Measurements from ENCODE around the gene PTPRD.

Gene PTPRD

DNA sequence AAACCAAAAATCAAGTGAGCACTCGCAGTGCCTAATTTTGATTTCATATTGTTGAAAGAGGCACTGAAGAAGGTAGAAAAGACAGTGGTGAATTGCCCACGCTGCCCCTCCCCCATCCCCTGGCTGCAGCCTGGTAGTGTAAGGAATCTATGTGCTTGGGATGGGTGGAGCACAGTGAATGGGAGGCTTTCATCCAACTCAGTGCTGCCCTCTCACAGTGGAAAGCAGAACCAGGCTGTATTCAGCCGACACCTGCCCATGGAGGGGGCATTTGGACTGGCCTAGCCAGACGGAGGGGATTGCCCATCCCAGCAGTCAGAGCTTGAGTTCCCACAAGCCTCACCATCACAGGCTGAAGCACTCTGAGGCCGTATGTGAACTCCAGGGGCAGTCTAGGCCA lies 2012.9 kb downstream of the PTPRD start:
- DNase-seq = no peak

DNA sequence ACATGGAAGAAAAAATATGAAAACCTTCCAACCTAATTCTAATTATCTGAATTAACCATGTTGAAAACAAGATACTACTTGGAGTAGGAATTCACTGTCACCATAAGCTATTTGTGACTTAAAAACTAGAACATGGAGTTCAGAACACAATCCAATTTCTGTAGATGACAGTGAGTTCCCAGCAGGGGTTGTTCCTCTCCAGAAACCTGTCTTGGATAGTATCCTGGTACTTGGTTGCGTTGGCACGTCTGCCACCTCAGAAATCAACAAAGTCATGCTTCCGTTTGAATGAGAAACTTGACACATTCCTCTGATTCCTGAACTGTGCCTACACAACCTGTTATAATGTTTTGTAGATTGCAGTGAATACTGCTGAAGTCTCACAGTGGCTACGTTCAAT lies 2023.3 kb downstream of the PTPRD start:
- DNase-seq = no peak

DNA sequence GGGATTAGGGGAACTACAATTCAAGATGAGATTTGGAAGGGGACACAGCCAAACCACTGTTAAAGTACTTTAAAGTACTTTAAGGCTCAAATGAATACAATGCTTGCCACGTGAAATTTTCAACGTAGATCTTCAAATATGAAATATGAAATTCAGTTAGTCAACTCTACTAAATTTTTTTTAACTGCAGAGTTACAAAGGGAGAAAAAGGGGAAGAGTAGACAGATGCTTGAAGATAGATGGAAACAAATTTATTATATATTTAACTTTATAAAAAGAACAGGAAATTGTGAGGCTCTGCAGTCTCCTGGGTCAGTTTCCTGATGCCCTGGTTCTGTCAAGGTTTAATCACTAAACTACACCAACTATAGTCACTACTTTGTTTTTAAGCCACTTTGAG lies 2027.8 kb downstream of the PTPRD start:
- DNase-seq = no peak

DNA sequence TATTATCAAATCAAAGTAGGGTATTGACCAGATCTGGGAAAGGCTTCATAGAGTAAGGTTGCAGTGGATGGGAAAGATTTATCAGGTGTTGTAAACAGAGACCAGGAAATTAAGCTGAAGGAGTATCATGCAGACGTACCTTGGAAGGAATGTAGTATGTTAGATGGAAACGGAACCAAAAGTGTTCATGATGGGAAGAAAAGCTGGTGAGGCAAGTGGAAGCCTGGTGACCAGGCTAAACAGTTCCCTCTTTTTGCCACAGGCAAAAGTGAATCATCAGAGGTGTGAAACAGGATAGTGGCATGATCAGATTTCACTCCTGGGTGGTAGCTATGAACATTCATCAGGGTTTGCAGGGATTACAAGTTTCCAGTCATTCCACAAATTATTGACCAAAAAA lies 2033.1 kb downstream of the PTPRD start:
- no peak for DNase-seq

DNA sequence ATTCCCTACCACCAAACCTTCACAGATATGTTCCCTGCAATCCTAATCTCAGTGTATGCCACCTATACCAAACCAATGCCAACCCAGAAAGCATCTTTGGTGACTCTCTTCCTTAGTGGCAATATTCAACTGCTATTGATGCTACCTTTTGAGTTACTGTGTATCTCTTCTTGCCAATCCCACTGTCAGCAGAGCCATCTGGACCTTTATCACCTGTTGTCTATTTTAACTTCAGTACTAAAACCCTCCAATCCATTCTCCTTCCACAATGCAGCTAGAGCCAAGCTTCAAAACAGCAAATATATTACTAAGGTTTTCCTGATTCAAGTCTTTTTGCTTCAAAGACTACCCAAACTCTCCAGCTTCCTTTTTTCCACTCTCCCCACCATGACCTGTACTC lies 2036.1 kb downstream of the PTPRD start:
- DNase-seq = no peak

DNA sequence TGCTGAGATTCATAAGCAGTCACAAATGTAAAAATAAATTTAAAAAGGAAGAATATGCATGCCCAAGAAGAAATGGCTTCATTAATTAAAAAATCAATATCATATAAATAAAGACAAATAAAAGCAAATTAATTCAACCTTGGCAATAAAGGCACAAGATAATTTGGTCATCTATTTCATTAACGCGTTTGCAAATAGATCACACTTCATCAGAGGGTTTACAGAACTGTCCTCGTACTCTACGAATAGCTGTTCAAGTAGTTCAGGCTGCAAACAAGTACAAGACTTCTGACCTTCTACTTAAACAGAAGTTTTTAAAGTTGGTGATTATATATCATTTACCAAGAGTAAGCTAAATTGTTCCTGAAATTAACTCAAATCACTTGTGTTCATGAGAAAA lies 2038.0 kb downstream of the PTPRD start:
- no peak for DNase-seq

DNA sequence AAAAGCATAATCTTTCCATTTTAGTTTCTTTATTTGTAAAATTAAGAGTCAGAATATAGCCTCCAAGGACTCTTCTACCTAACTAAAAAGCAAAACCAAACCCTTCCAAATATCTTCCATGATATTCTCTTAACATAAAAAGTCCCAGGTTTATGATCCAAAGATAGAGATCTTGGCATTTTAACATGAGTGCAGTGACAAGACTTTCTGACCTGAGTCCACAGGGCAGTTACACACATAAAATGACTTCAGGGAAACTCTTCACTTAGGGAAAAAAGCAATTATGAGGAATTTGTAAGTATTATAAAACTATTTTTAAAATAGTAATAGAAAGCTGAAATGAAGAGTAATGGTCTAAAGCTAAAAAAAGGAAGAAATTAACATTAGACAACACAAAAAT lies 2040.6 kb downstream of the PTPRD start:
- no peak for DNase-seq

DNA sequence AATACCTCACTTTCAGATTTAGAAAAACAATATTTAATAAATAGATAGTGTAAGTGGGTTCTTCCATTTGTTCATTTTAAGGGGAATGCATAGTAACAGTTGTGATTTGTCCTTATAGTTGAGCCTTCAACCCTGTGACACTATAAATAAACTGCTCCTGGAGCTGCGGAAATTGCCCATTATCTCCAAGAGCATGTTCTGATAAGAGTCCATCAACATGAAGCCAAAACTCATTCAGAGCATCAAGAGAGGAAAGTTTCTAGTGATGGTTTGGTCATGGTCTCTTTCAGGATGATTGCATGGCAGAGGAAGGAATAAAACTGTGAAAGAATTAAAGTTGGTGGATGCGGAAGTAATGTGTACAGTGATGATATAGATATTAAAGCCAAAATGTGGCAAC lies 2041.2 kb downstream of the PTPRD start:
- no peak for DNase-seq

DNA sequence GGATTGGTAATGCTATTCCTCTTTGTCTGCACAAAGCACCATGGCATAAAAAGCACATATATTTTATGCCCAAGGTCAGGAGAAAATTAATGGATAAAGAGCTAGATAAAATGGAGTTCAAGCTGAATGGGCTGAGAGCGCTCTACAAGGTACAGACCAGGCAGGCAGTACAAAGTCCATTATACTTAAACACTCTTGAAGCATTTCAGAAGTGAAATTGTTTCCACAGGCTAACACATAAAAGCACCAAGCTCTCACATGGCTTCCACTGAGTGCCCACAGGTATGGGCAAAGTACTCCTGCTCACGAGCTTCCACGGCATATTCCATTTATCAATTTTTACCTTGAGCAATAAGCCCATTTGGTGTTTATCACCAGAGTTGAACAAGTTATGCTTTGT lies 2042.0 kb downstream of the PTPRD start:
- no peak for DNase-seq

DNA sequence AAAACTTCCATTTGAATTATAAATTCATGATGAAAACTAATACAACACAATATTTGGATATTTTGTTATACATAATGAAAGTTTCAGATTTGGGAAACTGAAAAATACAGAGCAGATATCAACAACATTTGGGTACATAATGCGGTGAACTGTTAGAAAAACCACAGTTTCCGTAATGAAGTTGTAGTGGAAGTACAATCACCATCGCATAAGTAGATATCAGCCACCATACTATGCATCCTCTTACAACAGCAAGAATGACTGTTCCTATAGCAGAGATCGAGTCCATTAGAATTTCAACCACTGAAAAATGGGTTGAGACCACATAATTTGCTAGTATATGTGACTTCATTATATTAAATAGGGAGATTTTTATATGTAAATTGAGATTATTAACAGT lies 2043.0 kb downstream of the PTPRD start:
- DNase-seq = no peak

DNA sequence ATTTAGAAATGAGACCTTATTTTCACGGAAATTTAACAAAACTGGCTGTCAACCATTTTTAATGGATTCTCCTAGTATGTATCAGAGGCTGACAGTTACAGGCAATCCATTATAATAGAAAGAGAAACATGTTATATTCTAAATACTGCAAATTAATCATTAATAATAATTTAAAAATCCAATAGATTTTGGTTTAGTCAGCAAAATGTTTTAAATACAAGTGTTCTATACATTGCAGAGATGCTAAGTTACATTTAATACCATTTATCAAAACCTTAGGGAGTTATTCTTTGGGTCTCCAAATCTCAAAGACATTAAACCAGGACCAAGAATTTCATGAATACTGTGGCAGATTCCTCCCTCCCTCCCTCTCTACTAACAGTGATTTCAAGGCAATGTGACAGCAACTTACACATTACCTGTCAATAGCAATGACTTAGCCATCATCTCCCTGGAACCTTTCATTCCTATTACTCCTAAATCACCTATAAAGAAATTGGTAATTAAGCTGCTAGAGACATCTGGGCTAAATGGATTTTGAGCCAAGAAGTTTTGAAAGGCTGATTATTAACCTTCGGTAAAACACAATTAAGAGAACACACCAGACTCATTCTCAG lies 2044.7 kb downstream of the PTPRD start:
- DNase-seq = no peak

DNA sequence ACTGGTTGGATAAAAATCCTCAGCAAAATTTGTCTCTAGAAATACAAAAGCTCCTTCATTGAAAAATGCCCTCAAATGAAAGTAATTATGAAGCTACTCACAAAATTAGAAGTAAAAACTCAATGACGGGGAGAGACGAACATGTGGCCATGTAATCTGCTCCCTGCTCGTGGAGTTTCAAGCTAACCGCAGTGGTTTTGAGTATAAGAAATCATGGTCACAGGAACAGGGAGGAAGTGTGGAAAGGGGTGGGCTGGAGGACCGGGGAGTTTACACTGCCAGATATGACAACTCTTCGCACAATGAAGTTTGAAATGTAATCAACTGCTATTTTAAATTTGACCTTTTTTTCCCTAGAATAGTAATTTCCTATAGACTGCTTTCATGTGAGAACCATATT lies 2047.8 kb downstream of the PTPRD start:
- DNase-seq = no peak

DNA sequence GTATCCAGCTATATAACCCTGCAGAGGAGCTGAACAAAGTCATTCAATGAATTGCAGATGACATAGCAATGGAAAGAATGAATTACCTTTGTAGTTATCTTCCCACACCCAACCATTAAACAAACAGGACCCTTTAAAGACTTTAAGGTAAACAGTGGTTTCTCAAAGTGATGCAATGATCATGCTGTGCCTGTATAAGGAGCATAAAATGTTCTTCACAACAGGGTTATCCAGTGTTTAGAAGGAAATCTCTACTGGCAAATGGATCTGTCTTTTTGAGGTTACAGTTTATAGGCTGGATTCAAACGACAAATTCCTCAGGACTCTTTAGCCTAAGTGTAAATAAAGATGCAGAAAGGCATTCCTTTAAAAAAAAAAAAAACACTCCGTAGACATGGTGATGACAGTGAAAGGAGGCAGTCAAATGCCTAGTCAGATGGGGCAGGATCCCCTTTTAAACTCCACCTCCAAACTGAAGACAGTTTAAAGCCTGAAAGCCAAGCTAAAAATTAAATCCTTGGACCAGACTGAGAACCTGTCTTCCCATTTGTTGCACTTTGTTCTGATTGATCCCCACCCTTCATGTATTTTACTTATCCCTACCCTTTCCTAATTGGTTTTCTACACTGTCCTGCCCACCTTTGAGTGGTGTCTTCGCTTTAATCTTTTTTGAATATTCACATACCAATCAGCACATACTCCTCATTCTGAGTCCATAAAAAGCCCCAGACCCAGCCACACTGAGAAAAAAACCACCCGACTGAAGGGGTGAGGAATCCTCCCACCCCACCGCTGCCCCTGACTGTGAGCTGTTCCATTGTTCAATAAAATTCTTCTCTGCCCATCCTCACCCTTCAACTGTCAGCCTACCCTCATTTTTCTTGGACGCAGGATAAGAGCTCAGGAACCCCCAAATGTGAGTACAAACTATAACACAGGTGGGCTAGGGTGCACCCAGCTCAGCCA lies 2052.0 kb downstream of the PTPRD start:
- no peak for DNase-seq

DNA sequence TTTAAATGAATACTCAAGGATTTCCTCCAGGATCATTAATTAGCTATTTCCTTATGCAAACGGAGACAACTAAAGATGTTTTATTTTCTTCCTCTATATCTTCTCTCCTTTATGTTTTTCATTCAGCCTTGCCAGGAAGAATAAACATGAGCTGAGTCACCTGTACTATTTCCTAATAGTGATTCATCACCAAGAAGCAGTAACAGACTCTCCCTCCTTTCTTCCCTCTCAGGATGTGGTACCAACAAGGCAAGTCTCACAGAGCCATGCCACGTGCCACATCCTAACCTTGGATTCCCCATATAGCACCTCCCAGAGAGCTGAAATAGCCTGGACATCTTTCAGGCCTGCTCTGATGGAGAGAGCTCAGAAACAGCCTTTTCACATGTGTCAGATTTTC lies 2054.6 kb downstream of the PTPRD start:
- DNase-seq = no peak

DNA sequence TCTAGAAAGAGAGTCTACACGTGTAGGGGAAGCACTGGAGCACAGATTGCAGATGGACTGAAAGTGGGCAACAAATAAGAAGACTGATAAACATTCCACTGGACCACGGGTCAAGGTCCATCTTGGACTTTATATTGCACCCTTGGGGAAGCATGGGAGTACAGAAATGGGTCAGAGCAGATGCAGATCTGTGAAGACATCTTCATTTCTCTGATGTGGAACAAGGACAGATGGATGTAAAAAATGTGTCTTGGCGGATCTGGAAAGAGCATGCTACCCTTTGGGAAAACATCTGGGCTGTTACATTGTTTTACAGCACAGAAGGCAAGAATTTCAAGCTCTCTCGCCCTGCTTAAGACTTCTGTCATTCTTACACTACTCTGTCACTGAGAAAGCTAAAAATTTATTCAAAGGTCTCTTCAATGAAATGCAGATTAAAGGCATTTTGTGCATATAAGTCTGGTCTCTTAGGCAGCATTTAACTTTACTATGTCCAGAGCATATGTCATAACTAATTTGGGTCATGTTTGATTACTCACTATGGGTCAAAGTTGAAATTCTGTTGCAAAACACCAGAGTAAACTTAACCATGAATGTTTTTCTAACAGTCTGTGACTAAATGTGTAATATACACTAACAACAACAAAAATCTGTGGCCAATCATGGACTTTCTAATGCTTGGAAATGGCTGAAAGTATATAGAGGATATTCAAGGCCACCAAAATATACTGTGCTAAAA lies 2056.9 kb downstream of the PTPRD start:
- DNase-seq = no peak

DNA sequence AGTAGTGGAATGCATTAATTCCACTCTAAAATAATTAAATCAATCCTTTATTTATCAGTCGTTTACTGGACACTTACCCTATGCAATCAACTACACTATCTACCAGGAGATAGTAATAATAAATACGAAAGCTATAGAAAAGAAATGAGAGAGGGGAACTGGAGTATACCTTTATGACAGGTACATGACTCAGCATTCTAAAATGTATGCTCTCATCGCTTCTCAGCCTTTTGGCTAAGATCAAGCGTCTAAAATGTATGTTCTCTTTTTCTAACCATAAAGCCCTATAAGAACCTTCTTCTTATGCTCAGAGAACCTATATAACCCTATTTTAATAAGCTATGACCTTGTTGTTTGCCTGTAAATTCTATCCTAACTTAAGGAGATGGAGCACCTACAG lies 2059.4 kb downstream of the PTPRD start:
- DNase-seq = no peak

DNA sequence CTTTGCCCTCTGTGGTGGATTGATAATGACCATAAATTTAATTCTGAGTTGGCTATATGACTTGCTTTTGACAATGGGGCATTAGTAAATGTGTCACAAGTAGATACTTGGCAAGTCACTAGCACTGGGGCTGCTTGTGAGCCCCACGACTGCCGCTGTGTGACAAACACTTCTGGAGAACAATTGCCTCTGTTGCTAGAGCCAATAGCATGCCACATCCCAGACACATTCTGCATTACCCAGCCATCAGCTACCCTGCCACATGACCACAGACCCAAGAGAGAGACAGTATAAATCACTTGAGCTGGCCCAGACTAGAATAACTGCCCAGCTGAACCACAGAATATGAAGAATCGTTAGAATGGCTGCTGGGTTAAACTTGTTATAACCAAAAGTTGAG lies 2060.1 kb downstream of the PTPRD start:
- DNase-seq = no peak

DNA sequence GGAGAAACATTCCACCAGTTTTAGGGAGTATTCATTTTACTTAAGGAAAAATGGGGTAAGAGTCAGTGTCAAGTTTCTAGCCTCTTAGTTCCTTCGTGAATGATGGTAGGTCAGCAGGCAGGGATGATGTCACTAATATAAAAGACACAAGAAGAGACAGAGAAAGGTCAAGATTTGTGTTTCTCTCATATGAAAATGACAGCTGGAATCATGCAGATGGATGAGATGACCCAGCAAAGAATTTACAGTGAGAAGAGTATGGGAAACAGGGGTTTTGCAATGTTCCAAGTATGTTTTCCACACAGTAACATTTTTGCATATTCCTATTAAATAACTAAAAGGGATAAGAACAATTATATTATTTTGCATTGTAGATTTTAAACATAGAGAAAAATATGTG lies 2063.6 kb downstream of the PTPRD start:
- no peak for DNase-seq

DNA sequence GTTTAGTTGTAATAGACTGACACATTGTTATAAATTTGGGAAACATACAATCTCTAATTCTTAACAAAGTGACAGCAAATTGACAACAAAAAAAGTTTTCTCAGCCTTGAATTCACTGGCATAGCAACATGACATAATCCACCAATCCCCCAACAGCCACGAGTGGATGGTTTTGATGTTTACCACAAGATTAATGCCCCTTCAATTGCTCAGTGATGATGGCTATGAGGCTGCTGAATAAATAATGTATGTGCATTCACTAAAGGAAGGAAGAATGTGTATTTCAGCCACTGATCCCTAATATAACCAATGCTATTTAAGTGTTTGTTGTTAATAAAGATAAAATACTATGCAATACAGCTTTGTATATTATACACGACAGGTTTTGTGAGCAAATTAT lies 2069.6 kb downstream of the PTPRD start:
- DNase-seq = no peak

DNA sequence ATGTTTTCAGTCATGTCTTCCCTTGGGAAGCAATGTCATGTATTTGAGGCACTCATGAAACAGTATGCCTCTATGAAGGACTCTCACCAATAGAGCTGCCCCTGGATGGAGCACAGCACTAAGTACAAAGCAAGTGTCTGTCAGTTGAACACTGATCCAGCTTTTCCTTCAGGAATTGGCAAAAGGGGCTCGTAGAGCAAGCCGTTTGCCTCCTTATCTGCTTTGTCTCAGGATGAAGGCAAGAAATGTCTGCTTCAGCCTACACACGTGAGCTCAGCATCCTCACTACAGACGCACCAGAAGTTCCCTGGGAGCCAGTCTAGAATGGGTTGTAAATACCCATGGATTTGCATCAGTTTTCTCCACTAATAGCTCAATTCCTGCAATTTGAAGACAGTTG lies 2070.3 kb downstream of the PTPRD start:
- DNase-seq = no peak

DNA sequence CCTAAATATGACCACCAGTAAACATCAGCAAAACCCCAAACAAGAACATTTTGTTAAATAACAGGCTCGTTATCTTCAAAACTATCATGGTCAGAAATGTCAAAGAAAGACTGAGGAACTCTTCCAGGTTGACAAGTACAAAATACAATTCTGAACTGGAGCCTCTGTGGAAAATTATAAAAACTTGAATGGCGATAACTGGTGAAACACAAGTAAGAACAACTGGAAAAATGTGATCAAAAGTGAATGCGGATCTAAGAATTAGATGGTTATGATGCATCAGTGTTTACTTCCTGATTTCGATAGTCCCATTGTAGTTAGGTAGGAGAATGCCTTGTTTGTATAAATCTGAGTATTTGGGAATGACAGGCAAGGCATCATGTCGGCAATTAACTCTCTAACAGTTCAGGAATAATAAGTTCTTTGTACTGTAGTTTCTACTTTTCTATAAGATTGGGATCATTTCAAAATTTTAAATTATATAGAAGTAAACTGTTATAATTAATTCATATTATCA lies 2073.1 kb downstream of the PTPRD start:
- DNase-seq = no peak

DNA sequence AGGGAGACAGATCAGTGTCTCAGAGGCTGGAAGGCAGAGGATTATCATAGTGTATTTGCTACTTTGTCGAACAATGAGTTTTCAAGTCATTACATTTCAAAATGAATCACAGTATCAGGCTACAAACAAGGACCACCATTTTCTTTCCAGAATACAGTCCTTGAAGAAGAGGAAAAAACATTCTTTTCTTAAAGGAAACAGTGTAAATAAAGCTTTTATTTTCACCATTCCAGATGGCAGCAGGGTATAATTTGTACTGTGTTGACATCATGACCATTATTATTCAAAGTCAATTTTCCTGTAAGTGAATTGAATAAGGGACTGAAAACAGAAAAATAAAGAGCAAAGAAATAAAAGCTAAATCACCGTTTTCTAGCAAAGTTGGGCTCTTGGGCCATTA lies 2076.0 kb downstream of the PTPRD start:
- DNase-seq = no peak

DNA sequence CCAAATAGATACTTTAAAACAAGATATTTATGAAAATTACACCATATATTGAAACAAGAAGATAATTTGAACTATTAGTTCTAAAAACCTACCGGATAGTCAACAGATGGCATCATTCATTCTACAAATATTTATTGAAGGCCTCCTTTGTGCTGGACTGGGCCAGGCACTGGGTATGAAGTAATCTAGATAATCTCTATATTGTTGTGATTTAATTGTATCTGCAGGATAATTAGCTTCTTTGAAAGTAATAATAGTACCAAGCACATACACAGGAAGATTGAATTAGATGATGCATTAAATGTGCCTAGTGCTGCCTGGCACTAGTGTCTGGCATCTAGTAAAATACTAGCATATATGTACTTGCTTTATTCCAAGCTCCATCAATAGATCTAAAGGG lies 2078.0 kb downstream of the PTPRD start:
- no peak for DNase-seq

DNA sequence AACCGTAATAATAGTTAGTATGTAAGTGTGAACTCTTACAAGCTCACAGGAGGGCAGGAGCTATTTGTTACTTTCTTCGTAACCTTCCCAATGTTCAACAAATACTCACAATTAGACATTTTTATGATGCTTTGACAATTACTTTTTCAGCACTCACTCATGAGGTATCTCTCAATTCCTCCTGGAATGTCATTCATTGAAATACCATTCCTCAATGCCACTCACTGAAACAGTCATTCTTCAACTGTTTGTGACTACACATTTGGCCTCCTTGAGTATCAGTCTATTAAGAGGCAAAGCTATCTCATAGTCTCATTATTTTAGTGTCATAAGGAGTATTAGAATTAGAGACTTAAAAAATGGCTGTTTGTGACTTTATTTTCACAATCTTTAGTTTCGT lies 2079.1 kb downstream of the PTPRD start:
- DNase-seq = no peak

Data from NCI-H1694 (cell line).